HG02642 (cell line): Measurements from ENCODE around the gene C20orf204.

Experiments
- ATAC-seq: cut with Tn5 transposase; IDR thresholded peaks from one replicate; pipeline ENCODE4 v1.9.1; 2021; ENCODE audit warnings: mild to moderate bottlenecking; ENCODE audit not compliant: unreplicated experiment, poor library complexity

Gene C20orf204

GRCh38 chr20:64041040-64041780, 5.2 kb downstream of the C20orf204 start:
- no peak for ATAC-seq

GRCh38 chr20:64041781-64042053, 5.7 kb downstream of the C20orf204 start:
- no peak for ATAC-seq

- ATAC-seq: no peak
These were observed 6.2 kb downstream of the C20orf204 start for GRCh38 chr20:64042054-64042781.

GRCh38 chr20:64043768-64044167, 7.8 kb downstream of the C20orf204 start:
- ATAC-seq: no peak

- ATAC-seq: no peak
These were observed 8.7 kb downstream of the C20orf204 start for GRCh38 chr20:64044484-64045247.

- ATAC-seq: no peak
These were observed 9.5 kb downstream of the C20orf204 start for GRCh38 chr20:64045346-64046011.

GRCh38 chr20:64047046-64047389, 11.0 kb downstream of the C20orf204 start:
- no peak for ATAC-seq

GRCh38 chr20:64047968-64048401, 12.0 kb downstream of the C20orf204 start:
- no peak for ATAC-seq

GRCh38 chr20:64048402-64049044, 12.5 kb downstream of the C20orf204 start:
- ATAC-seq: no peak

GRCh38 chr20:64049060-64049877, 13.3 kb downstream of the C20orf204 start, which contains the start of gene SOX18:
TSS of gene SOX18 (minus strand) at chr20:64049639. CDS start at chr20:64049516, 123 bp downstream.
- no peak for ATAC-seq

GRCh38 chr20:64049878-64050260, 13.9 kb downstream of the C20orf204 start:
- no peak for ATAC-seq

- no peak for ATAC-seq
These were observed 14.5 kb downstream of the C20orf204 start for GRCh38 chr20:64050261-64051032.

- ATAC-seq: no peak
These were observed 15.1 kb downstream of the C20orf204 start for GRCh38 chr20:64051033-64051452.

GRCh38 chr20:64051561-64052325, 15.8 kb downstream of the C20orf204 start:
- no peak for ATAC-seq

- ATAC-seq: no peak
These were observed 16.3 kb downstream of the C20orf204 start for GRCh38 chr20:64052326-64052722.

- ATAC-seq: no peak
These were observed 17.2 kb downstream of the C20orf204 start for GRCh38 chr20:64052987-64053840.
